OCI-LY7 (cell line): ENCODE measurements around the gene ABCC12. TPM values are rescaled to one million over a fixed set of nuclear protein-coding genes. Genes with fewer than 3 reads are reported as not detected.

Experiments used
- BruUV-seq: library from RNA; stranded (reverse); fragments of 400-500 nt; replicated peaks from 2 replicates; lab custom pipeline; 2021; lab: Mats Ljungman, UMichigan
- CTCF ChIA-PET: fragments of 300-600 bp; sonication (Branson Sonifier 250); formaldehyde crosslinking; loops from one replicate; lab custom pipeline; 2022; ENCODE audit warnings: antibody characterized with exemption; ENCODE audit not compliant: unreplicated experiment; lab: Charles Lee
- POLR2A ChIA-PET: fragments of 300-600 bp; sonication (Branson Sonifier 250); formaldehyde crosslinking; loops from one replicate; lab custom pipeline; 2022; ENCODE audit warnings: antibody characterized with exemption; lab: Charles Lee
- DNase-seq: peaks from one replicate; pipeline ENCODE4 v3.0.0-alpha.2; 2015; ENCODE audit warnings: low spot score
- H2AFZ ChIP-seq: fragments of 200-600 bp; sonication (generic), shearing (Covaris generic); 2 replicates; pipeline ENCODE4 v1.6.1; 2014; ENCODE audit warnings: mild to moderate bottlenecking, antibody characterized with exemption, low read length, moderate library complexity
- H3K27ac ChIP-seq: fragments of 200-600 bp; sonication (generic); 2 replicates; pipeline ENCODE4 v1.5.1; 2014; ENCODE audit warnings: mixed run types, low read depth, mild to moderate bottlenecking, moderate library complexity, low read length, inconsistent platforms; ENCODE audit not compliant: poor library complexity, severe bottlenecking
- H3K36me3 ChIP-seq: fragments of 200-600 bp; sonication (generic); 2 replicates; pipeline ENCODE4 v1.6.1; 2014; ENCODE audit warnings: mild to moderate bottlenecking, antibody characterized with exemption, low read length, moderate library complexity, mixed read lengths; ENCODE audit not compliant: insufficient read depth
- H3K4me1 ChIP-seq: fragments of 200-600 bp; sonication (generic); 2 replicates; pipeline ENCODE4 v1.5.1; 2014; ENCODE audit warnings: mild to moderate bottlenecking, low read length; ENCODE audit not compliant: insufficient read depth, poor library complexity, severe bottlenecking
- H3K4me2 ChIP-seq: fragments of 200-600 bp; sonication (generic); 2 replicates; pipeline ENCODE4 v1.6.1; 2014; ENCODE audit warnings: mild to moderate bottlenecking, low read length
- H3K4me3 ChIP-seq: fragments of 200-600 bp; sonication (generic); 2 replicates; pipeline ENCODE4 v1.5.1; 2014; ENCODE audit warnings: mild to moderate bottlenecking, low read depth, low read length; ENCODE audit not compliant: poor library complexity, severe bottlenecking
- H3K79me2 ChIP-seq: fragments of 200-600 bp; sonication (generic); 2 replicates; pipeline ENCODE4 v1.6.1; 2016; ENCODE audit warnings: low read depth, mild to moderate bottlenecking, low read length, moderate library complexity, mixed read lengths; ENCODE audit not compliant: insufficient read depth
- H3K9me2 ChIP-seq: fragments of 200-600 bp; sonication (generic); 2 replicates; pipeline ENCODE4 v1.6.1; 2016; ENCODE audit warnings: mild to moderate bottlenecking, low read length, mixed read lengths; ENCODE audit not compliant: insufficient read depth
- H3K9me3 ChIP-seq: fragments of 200-600 bp; sonication (generic); 2 replicates; pipeline ENCODE4 v1.6.1; 2014; ENCODE audit warnings: mild to moderate bottlenecking, mixed run types, low read length, mixed read lengths
- H4K20me1 ChIP-seq: fragments of 200-600 bp; sonication (generic); 2 replicates; pipeline ENCODE4 v1.6.1; 2014; ENCODE audit warnings: mild to moderate bottlenecking, antibody characterized with exemption, low read length, moderate library complexity, mixed read lengths; ENCODE audit not compliant: insufficient read depth
- CTCF ChIP-seq: fragments of 200-600 bp; sonication (generic); conservative IDR thresholded peaks from 2 replicates; pipeline ENCODE4 v1.5.1; 2014; ENCODE audit warnings: mild to moderate bottlenecking, antibody characterized with exemption, low read length, moderate library complexity, mixed read lengths
- EZH2phosphoT487 ChIP-seq: fragments of 200-600 bp; sonication (generic); IDR thresholded peaks from 2 replicates; pipeline ENCODE4 v1.6.1; 2018; ENCODE audit warnings: low read depth, borderline replicate concordance, mild to moderate bottlenecking, mixed run types, antibody characterized with exemption, low read length, moderate library complexity, mixed read lengths
- intact Hi-C: fragments of 100-400 bp; cut with micrococcal nuclease; formaldehyde crosslinking; loops from one replicate; pipeline ENCODE4 v1.10.0; 2022; ENCODE audit not compliant: unreplicated experiment
- total RNA-seq, 2 experiments: library from RNA; depleted of rRNA in 1 of 2; stranded (reverse); fragments of >200 nt in 1 of 2; shearing (Covaris generic) in 1 of 2; gene quantifications; 2 replicates each; pipeline ENCODE4 v1.2.3, GENCODE V29; 2014 to 2022

The ABCC12 gene
- total RNA-seq, 2 experiments from 2014 or later, result not detected

GRCh38 chr16:48203974-48204824 is 48.4 kb upstream of the ABCC12 start:
- Histone ChIP-seq H4K20me1 (no peaks in the 10 kb centered on the region), H3K36me3 (no peaks in the 10 kb centered on the region), H3K9me2 (no peaks in the 10 kb centered on the region), H3K27ac (no peak overlapping the region), H3K4me3 (no peak overlapping the region), H2AFZ (no peak overlapping the region), H3K4me1 (no peaks in the 10 kb centered on the region), H3K4me2 (no peak overlapping the region), H3K9me3 (no peaks in the 10 kb centered on the region), H3K79me2 (no peaks in the 10 kb centered on the region)
- no TSS peak for BruUV-seq
- TF ChIP-seq EZH2phosphoT487 (no peak), CTCF (no peak)
- no peak for DNase-seq
- intact Hi-C loops, result no loop called here
- ChIA-PET CTCF (no interaction called here), POLR2A (no interaction called here)

- no peak overlapping the region for H2AFZ ChIP-seq
- intact Hi-C loops, result no loop called here
- ChIA-PET CTCF (interaction anchor here (0.5 kb wide), 1 partner anchor 9 kb away, joined by 4 read pairs; no protein-coding TSS in a partner anchor), POLR2A (no interaction called here)
- H3K36me3 ChIP-seq, result no peaks in the 10 kb centered on the region
- H3K4me2 ChIP-seq, result no peak overlapping the region
- H3K4me1 ChIP-seq, result no peaks in the 10 kb centered on the region
- DNase-seq, result no peak
- no peaks in the 10 kb centered on the region for H4K20me1 ChIP-seq
- no peak overlapping the region for H3K4me3 ChIP-seq
- no peak overlapping the region for H3K27ac ChIP-seq
- no TSS peak for BruUV-seq
- no peaks in the 10 kb centered on the region for H3K79me2 ChIP-seq
- TF ChIP-seq CTCF (no peak), EZH2phosphoT487 (no peak)
- H3K9me3 ChIP-seq, result no peaks in the 10 kb centered on the region
- H3K9me2 ChIP-seq, result no peaks in the 10 kb centered on the region
These were observed 45.9 kb upstream of the ABCC12 start for GRCh38 chr16:48201515-48202201.
